Adipocyte (in vitro differentiated cells): ENCODE results near the gene SLC66A1.

ENCODE experiments used
- DNase-seq: peaks from one replicate; pipeline ENCODE4 v3.0.0-alpha.2; 2015; ENCODE audit warnings: low read depth
- H3K27me3 ChIP-seq: replicated peaks from 2 replicates; pipeline ENCODE4 v1.7.0; 2013; ENCODE audit warnings: mild to moderate bottlenecking, low read length, moderate library complexity; ENCODE audit not compliant: control insufficient read depth, insufficient read depth
- H3K36me3 ChIP-seq: 2 replicates; pipeline ENCODE4 v1.7.0; 2013; ENCODE audit warnings: low read length, mild to moderate bottlenecking, moderate library complexity; ENCODE audit not compliant: control insufficient read depth, insufficient read depth, severe bottlenecking
- H3K4me1 ChIP-seq: 2 replicates; pipeline ENCODE4 v1.7.0; 2013; ENCODE audit warnings: mild to moderate bottlenecking, low read length, moderate library complexity; ENCODE audit not compliant: control insufficient read depth, insufficient read depth
- H3K4me3 ChIP-seq: 2 replicates; pipeline ENCODE4 v1.7.0; 2013; ENCODE audit warnings: mild to moderate bottlenecking, low read length, moderate library complexity
- H3K9ac ChIP-seq: 2 replicates; pipeline ENCODE4 v1.7.0; 2013; ENCODE audit warnings: mild to moderate bottlenecking, low read length, moderate library complexity
- H3K9me3 ChIP-seq: 2 replicates; pipeline ENCODE4 v1.7.0; 2013; ENCODE audit warnings: mild to moderate bottlenecking, low read length, moderate library complexity; ENCODE audit not compliant: control insufficient read depth

The SLC66A1 gene

DNA sequence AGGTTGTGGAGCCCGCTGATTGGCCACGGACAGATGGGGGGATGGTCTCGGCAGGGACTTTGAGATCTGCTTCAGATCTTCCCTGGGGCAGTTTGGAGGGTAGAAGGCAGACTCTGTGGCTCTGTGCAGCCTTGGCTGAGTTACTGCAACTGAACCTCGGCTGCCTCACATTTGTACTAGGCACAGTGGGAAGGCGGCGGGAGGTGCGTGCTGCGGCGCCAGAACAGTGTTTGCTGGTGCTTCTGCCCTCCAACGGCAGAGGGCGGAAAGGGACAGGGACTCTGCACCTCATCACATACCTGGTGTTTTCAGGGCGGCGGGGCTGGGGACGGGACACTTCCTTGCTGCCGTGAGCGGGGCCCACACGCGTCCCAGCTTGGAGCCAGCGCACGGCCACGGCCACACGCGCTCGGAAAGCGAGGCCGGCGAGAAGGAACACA, 26.2 kb downstream of the SLC66A1 start:
- no peaks in the 10 kb centered on the region for H3K27me3 ChIP-seq
- no peak overlapping the region for H3K9ac ChIP-seq
- H3K9me3 ChIP-seq, result no peaks in the 10 kb centered on the region
- peaks cover 31% of the 10 kb centered on the region for H3K36me3 ChIP-seq
- no peak for DNase-seq
- peaks cover 12% of the 10 kb centered on the region for H3K4me1 ChIP-seq
- H3K4me3 ChIP-seq, result no peak overlapping the region

DNA sequence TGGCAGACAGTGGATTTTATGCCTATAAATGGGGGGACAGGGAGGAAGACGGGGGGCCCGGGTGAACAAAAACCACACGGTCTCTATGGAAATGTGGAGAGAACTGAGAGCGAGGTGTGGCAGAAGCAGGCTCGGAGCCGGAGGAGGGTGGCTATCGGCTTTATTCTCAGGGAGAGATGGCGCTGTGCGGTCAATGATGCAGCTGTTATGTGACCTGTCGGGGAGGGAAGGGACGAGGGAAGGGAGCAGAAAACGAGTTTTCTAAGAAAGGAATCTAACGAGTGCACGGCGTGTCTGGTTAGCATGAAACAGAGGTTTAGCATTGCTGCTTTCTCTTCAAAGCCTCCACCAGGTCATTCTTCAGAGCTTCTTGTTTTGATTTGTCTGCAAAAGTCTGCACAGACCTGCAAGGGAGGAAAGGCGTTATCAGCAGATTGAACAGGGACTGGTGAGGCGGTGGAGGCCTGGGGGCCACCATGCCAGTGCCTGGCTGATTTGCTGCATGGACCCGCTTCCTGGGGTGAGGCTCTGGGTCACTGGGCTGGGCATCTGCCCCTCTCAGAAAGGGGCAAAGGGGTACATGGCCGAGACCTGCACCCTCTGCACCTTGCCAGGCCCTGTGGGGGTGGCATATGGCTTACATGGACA, 27.2 kb downstream of the SLC66A1 start:
- no peaks in the 10 kb centered on the region for H3K9me3 ChIP-seq
- peaks cover 41% of the 10 kb centered on the region for H3K36me3 ChIP-seq
- no peak overlapping the region for H3K4me3 ChIP-seq
- H3K4me1 ChIP-seq, result peaks cover 12% of the 10 kb centered on the region
- DNase-seq, result no peak
- no peak overlapping the region for H3K9ac ChIP-seq
- no peaks in the 10 kb centered on the region for H3K27me3 ChIP-seq

DNA sequence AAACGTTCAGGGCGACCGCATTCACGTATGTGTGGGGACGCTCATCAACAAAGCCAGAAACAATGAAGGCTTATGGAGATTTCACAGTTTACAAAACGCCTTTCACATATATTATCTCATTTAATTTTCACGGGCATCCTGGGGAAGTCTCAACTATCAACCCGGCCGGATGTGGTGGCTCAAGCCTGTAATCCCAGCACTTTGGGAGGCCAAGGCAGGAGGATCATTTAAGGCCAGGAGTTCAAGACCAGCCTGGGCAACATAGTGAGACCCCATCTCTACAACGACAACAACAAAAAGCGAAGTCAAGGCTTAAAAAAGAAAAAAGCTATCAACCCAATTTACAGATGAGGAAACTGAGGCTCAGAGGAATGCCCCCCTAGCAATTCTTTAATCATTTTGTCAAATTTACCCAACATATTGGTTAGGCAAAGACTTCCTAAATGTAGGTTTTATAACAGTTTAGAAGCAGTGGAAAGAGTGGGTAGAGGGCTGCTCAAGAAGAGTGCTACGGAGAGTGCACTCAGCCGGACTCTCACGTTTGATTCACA, 28.3 kb downstream of the SLC66A1 start:
- Histone ChIP-seq H3K36me3 (peaks cover 52% of the 10 kb centered on the region), H3K27me3 (no peaks in the 10 kb centered on the region), H3K4me3 (no peak overlapping the region), H3K9ac (no peak overlapping the region), H3K9me3 (no peaks in the 10 kb centered on the region), H3K4me1 (peaks cover 12% of the 10 kb centered on the region)
- no peak for DNase-seq

DNA sequence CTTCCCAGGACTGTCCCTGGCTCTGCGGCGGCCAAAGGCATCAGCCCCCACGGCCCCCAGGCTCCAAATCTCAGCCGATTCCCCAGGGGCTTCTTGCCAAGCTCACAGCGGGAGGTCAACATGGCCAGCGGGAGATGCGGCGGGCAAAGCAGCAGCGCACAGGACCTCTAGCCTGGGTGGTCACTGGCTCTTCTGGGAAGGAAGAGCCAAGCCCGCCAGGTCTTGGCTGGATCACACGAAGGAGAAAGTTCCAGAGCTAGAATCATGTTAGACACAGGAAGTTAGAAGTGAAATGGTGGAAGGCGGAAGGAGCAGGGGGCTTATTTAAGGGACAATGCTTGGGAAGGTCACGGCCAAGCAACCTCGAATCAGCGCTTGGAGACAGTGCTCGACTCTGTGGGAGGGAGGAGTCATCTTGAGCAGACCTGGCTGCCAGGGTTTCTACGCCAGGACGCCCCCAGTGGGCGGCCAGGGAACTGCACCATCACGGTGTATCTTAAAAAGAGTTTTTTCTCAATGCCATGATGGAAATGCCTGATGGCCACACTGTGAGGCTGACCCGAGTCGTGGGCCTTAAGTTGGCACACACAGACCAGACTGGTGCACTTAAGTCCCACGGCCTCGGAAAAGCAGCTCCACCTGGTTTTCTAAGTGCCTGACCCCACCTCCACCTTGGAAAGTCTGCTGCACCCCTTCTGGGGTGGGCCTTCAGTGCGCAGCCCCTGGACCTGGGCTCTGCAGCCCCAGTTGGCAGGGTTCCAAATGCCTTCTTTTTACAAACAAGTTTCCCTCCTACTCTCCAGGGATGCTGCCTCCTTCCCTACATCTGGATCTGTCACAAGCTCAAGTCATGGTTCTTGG, 29.3 kb downstream of the SLC66A1 start:
- peak overlapping the region; percentile 30 for H3K9ac ChIP-seq

DNA sequence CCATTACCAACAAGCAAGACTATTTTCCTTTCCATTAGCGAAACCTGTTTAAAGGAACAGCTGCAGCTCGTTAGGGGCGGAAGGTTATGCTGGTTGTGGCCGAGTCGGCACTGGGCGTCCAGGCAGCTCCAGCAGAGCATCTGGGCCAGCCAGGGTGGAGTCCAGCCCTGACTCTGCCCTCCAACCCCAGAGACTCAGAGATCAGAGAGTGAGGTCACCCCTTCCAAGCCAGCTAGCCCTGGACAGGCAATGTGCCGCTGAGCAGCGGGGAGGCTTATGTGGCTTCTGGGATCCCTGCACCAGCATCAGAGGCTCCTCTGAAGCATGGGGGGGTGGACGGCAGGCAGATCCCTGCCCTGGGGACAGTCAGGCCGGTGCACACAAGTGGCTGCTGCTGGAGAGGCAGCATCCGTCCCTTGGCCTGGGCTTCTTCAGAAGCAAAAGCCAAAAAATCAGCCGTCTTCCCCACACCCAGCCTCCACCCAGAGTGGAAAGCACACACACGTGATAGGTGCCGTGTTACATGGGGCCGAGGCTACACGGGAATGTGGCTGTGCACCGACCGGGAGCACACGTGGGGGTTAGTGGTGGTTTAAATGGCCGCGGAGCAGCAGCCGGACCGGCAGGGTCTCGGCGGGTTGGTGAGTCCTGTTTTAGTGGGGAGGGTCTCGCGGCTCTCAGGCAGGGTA, 30.1 kb downstream of the SLC66A1 start:
- peaks cover 12% of the 10 kb centered on the region for H3K4me1 ChIP-seq
- H3K9me3 ChIP-seq, result no peaks in the 10 kb centered on the region
- H3K4me3 ChIP-seq, result no peak overlapping the region
- H3K9ac ChIP-seq, result peak overlapping the region; percentile 49
- DNase-seq, result no peak
- H3K27me3 ChIP-seq, result no peaks in the 10 kb centered on the region
- H3K36me3 ChIP-seq, result peaks cover 53% of the 10 kb centered on the region

More for the DNA sequence above, 29.3 kb downstream of the SLC66A1 start:
- Histone ChIP-seq H3K4me1 (peaks cover 12% of the 10 kb centered on the region), H3K9me3 (no peaks in the 10 kb centered on the region), H3K36me3 (peaks cover 52% of the 10 kb centered on the region), H3K27me3 (no peaks in the 10 kb centered on the region), H3K4me3 (no peak overlapping the region)
- DNase-seq, result peak; percentile 81

DNA sequence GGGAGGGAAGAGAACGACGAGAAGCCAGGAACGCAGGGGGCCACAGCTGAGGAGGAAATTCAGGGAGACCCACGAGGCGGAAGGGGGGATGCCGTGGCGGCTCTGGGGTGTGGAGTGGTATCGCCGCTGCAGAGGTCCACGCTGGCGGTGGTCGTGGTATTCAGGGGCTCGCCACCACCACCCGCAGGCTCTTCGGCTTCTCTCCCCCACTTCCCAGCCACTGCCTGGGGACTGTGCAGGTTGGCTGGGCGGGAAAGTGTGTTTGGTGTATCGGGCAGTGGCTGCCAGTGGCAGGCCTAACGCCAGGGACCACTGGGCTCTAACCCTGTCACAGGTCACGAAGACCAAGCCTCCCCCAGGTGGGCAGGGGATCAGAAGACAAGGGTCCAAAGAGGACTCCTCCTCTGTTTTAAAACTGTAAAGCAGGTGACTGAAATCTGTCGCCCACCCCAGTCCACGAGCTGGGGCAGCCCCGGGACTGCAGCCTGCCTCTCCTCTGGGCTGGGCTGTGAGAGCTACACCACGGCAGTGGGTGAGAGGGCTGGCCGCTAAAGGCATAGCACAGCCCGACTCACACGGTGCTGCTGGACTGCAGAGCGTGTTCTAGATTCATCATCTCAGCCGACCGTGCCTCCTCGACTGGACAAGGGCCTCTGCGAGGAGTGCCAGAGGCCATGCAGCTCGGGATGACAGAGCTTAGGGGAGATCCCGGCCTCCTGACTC, 30.9 kb downstream of the SLC66A1 start:
- Histone ChIP-seq H3K27me3 (no peaks in the 10 kb centered on the region), H3K4me1 (peaks cover 12% of the 10 kb centered on the region), H3K36me3 (peaks cover 54% of the 10 kb centered on the region), H3K4me3 (no peak overlapping the region), H3K9ac (no peak overlapping the region), H3K9me3 (no peaks in the 10 kb centered on the region)
- DNase-seq, result no peak

DNA sequence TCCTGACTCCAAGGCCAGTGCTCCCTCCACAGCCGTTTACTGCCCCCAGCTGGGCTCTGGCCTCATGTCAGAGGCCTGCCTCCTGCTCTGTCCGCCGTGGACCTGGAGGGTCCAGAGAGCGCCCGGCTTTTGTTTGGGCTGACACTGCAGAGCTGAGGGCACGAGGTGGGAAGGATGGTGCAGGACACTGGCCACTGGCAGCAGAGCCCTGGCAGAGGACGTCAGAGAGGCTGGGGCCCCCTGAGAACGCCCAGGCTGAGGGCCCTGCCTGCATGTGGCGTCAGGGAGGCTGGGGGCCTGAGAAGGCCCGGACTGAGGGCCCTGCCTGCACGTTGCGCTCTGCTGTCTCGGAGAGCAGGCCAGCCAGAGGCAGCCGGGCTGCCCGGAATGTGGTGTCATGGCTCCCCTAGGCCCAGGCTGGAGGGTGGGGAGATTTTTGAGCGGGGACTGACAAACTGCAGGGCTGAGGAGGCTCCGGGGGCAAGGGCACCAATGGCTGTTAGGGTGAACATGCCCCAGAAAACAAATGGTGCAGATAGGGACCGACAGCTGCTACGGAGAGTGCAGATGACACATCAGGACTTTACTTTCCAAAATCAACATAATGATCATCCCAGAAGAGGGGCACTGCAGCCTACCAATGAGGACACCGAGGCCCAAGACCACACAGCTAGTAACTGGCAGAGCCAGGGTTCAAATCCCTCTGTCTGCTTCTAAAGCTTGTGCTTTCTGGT, 31.7 kb downstream of the SLC66A1 start:
- DNase-seq, result no peak
- H3K27me3 ChIP-seq, result no peaks in the 10 kb centered on the region
- no peak overlapping the region for H3K4me3 ChIP-seq
- no peak overlapping the region for H3K9ac ChIP-seq
- H3K9me3 ChIP-seq, result no peaks in the 10 kb centered on the region
- H3K4me1 ChIP-seq, result peaks cover 12% of the 10 kb centered on the region
- H3K36me3 ChIP-seq, result peaks cover 62% of the 10 kb centered on the region

DNA sequence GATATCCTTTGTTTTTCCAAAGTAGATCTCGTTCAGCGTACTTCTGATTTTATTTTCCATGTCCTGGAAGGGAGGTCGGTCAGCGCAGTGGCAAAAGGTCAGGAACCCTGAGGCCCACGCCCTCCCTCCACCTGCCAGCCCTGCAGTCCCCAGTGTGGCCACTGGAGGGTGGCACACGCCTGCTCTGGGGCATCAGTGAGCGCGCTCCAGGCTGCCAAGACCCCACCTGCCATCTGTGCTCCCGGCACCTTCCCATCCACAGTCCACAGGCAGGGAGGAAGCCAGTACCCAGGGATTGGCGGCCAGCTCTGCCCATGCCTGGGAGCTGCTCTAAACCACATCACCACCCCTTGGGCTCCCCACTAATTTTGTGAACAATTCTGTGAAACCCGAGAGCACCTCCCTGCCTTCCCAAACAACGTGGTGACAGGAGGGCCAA, 32.3 kb downstream of the SLC66A1 start:
- H3K4me1 ChIP-seq, result peaks cover 12% of the 10 kb centered on the region
- H3K27me3 ChIP-seq, result no peaks in the 10 kb centered on the region
- no peak overlapping the region for H3K4me3 ChIP-seq
- peaks cover 64% of the 10 kb centered on the region for H3K36me3 ChIP-seq
- no peak overlapping the region for H3K9ac ChIP-seq
- H3K9me3 ChIP-seq, result no peaks in the 10 kb centered on the region
- peak; percentile 56 for DNase-seq

DNA sequence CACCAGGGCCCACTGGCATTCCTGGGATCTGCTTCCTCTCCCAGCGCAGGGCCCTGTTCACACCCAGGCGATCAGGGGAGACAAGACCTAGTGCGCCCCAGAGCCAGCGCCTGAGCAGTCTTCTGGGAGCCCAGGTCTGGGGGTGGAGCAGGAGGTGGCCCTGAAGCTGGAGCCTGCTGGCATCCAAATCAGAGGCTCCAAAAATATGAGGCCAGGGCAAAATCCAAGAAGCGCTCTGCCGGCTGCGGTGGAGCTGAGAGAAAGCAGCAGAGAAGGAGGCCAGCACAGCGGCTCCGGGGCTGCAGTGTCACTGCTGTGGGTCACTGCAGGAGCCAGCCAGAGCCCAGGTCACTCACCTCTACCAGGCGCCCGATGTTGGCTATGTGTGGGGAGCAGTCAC, 32.7 kb downstream of the SLC66A1 start:
- peaks cover 64% of the 10 kb centered on the region for H3K36me3 ChIP-seq
- no peak for DNase-seq
- H3K27me3 ChIP-seq, result no peaks in the 10 kb centered on the region
- H3K4me3 ChIP-seq, result no peak overlapping the region
- H3K9ac ChIP-seq, result no peak overlapping the region
- peaks cover 12% of the 10 kb centered on the region for H3K4me1 ChIP-seq
- no peaks in the 10 kb centered on the region for H3K9me3 ChIP-seq

DNA sequence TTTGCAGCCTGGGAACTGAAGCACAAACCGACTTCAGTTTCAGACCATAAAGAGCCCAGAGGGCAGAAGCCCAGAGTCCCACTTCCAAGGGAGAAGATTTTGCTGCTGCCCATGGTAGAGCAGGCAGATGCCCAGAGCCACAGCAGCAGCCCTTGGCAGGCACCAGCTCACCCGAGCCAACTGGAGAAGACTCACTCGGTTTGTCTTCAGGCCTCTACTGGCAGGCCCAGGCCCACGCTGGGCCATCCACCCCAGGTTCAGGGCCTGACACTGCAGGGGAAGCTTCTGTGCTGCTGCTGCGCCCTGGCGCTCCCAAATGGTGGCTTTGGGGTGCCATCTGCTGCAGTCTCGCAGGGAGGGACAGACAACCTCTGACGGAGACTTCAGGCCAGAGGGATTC, 33.3 kb downstream of the SLC66A1 start:
- Histone ChIP-seq H3K4me3 (no peak overlapping the region), H3K9me3 (no peaks in the 10 kb centered on the region), H3K4me1 (peaks cover 12% of the 10 kb centered on the region), H3K27me3 (no peaks in the 10 kb centered on the region), H3K9ac (no peak overlapping the region), H3K36me3 (peaks cover 64% of the 10 kb centered on the region)
- no peak for DNase-seq
